Tibial nerve (tissue), 4 donors: ENCODE measurements around the gene ABCA5. TPM values are rescaled to one million over a fixed set of nuclear protein-coding genes. Genes with fewer than 3 reads are reported as not detected.

Source experiments
- DNase-seq, 2 donors: peaks; one replicate each; pipeline ENCODE4 v3.0.0-alpha.2; 2019; ENCODE audit warnings: low spot score in 2 of 2
- H3K27ac ChIP-seq, 4 donors: fragments of 200-600 bp; sonication (generic) in 3 of 4; one replicate each; pipeline ENCODE4 v1.5.1; 2017 to 2019; ENCODE audit warnings: mild to moderate bottlenecking in 1 of 4
- H3K27me3 ChIP-seq, 2 donors: fragments of 200-600 bp; sonication (generic) in 1 of 2; one replicate each; pipeline versions ENCODE4 v1.5.1 to v1.6.0; 2017 to 2019
- H3K36me3 ChIP-seq, 3 donors: fragments of 200-600 bp; sonication (generic); one replicate each; pipeline ENCODE4 v1.5.1; 2018 to 2019
- H3K4me1 ChIP-seq, 4 donors: fragments of 200-600 bp; sonication (generic) in 3 of 4; one replicate each; pipeline ENCODE4 v1.5.1; 2017 to 2019
- H3K4me3 ChIP-seq, 4 donors: fragments of 200-600 bp; sonication (generic) in 3 of 4; one replicate each; pipeline ENCODE4 v1.5.1; 2017 to 2019; ENCODE audit warnings: mild to moderate bottlenecking in 1 of 4, moderate library complexity in 1 of 4
- H3K9me3 ChIP-seq, 4 donors: fragments of 200-600 bp; sonication (generic) in 3 of 4; one replicate each; pipeline ENCODE4 v1.5.1; 2017 to 2019
- CTCF ChIP-seq, 5 experiments: fragments of 200-600 bp in 3 of 5; fragments of 450-650 bp in 2 of 5; sonication (generic) in 3 of 5; IDR thresholded peaks; one replicate each; pipeline ENCODE4 v1.5.1; 2016 to 2019; ENCODE audit warnings: antibody characterized with exemption in 5 of 5, mild to moderate bottlenecking in 3 of 5, moderate library complexity in 2 of 5
- EP300 ChIP-seq, 2 donors: sonication (generic); formaldehyde crosslinking; IDR thresholded peaks; one replicate each; pipeline ENCODE4 v1.6.1; 2017; ENCODE audit warnings: antibody characterized with exemption in 2 of 2, mild to moderate bottlenecking in 1 of 2
- POLR2A ChIP-seq, 2 donors: fragments of 450-650 bp; IDR thresholded peaks; one replicate each; pipeline ENCODE4 v1.6.1; 2017; ENCODE audit warnings: antibody characterized with exemption in 2 of 2, mild to moderate bottlenecking in 2 of 2, moderate library complexity in 2 of 2
- WGBS, 2 donors: methylation state at CpG; one replicate each; pipeline ENCODE4 v1.1.5; 2018; 5-methylcytosine and 5-hydroxymethylcytosine counted together
- total RNA-seq, 4 donors: library from RNA; depleted of rRNA; stranded (reverse); fragments of >200 nt; gene quantifications; one replicate each; pipeline ENCODE4 v1.1.0, GENCODE V29; 2016

Gene ABCA5
- total RNA-seq, 4 donors from 2014 or later: 37.5 to 79.0 (median 58.2) TPM

- TF ChIP-seq CTCF (IDR thresholded peaks at IDR 0.05) (no peak), POLR2A (IDR thresholded peaks at IDR 0.05) (no peak), EP300 (IDR thresholded peaks at IDR 0.05) (no peak)
- no peak for DNase-seq
- Histone ChIP-seq H3K4me3 (no peak overlapping the region), H3K36me3 (no peaks in the 10 kb centered on the region), H3K4me1 (no peaks in the 10 kb centered on the region), H3K9me3 (no peaks in the 10 kb centered on the region), H3K27ac (no peak overlapping the region), H3K27me3 (no peaks in the 10 kb centered on the region)
These were observed 34.2 kb upstream of the ABCA5 start for GRCh38 chr17:69361156-69361555.

- no peak overlapping the region for H3K27ac ChIP-seq
- no peaks in the 10 kb centered on the region for H3K27me3 ChIP-seq
- H3K9me3 ChIP-seq: no peaks in the 10 kb centered on the region
- TF ChIP-seq POLR2A (IDR thresholded peaks at IDR 0.05): no peak
- TF ChIP-seq EP300 (IDR thresholded peaks at IDR 0.05): no peak
- no peak for TF ChIP-seq CTCF (IDR thresholded peaks at IDR 0.05)
- no peaks in the 10 kb centered on the region for H3K4me1 ChIP-seq
- WGBS, 2 donors: 77 to 79% methylated on average over 3 of the region's 3 CpGs
- no peak for DNase-seq
- no peak overlapping the region for H3K4me3 ChIP-seq
- H3K36me3 ChIP-seq: no peaks in the 10 kb centered on the region
These were observed 32.0 kb upstream of the ABCA5 start for GRCh38 chr17:69358688-69359596.

GRCh38 chr17:69357701-69358100 is 30.8 kb upstream of the ABCA5 start:
- Histone ChIP-seq H3K27ac (no peak overlapping the region), H3K27me3 (no peaks in the 10 kb centered on the region), H3K4me3 (no peak overlapping the region), H3K9me3 (no peaks in the 10 kb centered on the region), H3K36me3 (no peaks in the 10 kb centered on the region), H3K4me1 (no peaks in the 10 kb centered on the region)
- no peak for DNase-seq
- TF ChIP-seq CTCF (IDR thresholded peaks at IDR 0.05) (no peak), EP300 (IDR thresholded peaks at IDR 0.05) (no peak), POLR2A (IDR thresholded peaks at IDR 0.05) (no peak)
- WGBS, 2 donors: 36 to 61% methylated on average over 2 of the region's 2 CpGs

- 94% methylated on average over 7 of the region's 7 CpGs for WGBS, 2 donors
- no peak for DNase-seq
- Histone ChIP-seq H3K27ac (no peak overlapping the region), H3K4me3 (no peak overlapping the region), H3K4me1 (no peaks in the 10 kb centered on the region), H3K9me3 (no peaks in the 10 kb centered on the region), H3K27me3 (no peaks in the 10 kb centered on the region), H3K36me3 (no peaks in the 10 kb centered on the region)
- TF ChIP-seq CTCF (IDR thresholded peaks at IDR 0.05): no peak
- no peak for TF ChIP-seq POLR2A (IDR thresholded peaks at IDR 0.05)
- TF ChIP-seq EP300 (IDR thresholded peaks at IDR 0.05): no peak
These were observed 29.7 kb upstream of the ABCA5 start for GRCh38 chr17:69356625-69357024.

- Histone ChIP-seq H3K9me3 (peaks cover 0 to 3% (median 0%) of the 10 kb centered on the region in 4 donors), H3K27ac (no peak overlapping the region), H3K27me3 (no peaks in the 10 kb centered on the region), H3K4me3 (no peak overlapping the region), H3K4me1 (no peaks in the 10 kb centered on the region), H3K36me3 (no peaks in the 10 kb centered on the region)
- DNase-seq: no peak
- TF ChIP-seq EP300 (IDR thresholded peaks at IDR 0.05) (no peak), POLR2A (IDR thresholded peaks at IDR 0.05) (no peak), CTCF (IDR thresholded peaks at IDR 0.05) (no peak)
- WGBS, 2 donors: 75 to 76% methylated on average over 4 of the region's 4 CpGs
These were observed 24.0 kb upstream of the ABCA5 start for GRCh38 chr17:69350911-69351310.
